ENCODE results near the gene NAAA.

GRCh38 chr4:75867130-75867529 lies 73.7 kb downstream of the NAAA start:
- TF ChIP-seq ZNF124 (CRISPR knock-in tag; IDR thresholded peaks at IDR 0.05), result no peak
- TF ChIP-seq ZNF253 (CRISPR knock-in tag; conservative IDR thresholded peaks at IDR 0.05), result no peak
- TF ChIP-seq ZSCAN29 (IDR thresholded peaks at IDR 0.05), result no peak
- no peak for TF ChIP-seq TBL1XR1 (IDR thresholded peaks at IDR 0.05; ENCODE audit: low read length in 2 of 2)
- no peak for TF ChIP-seq CEBPZ (IDR thresholded peaks at IDR 0.05; ENCODE audit: borderline replicate concordance, low read depth, low read length)
- TF ChIP-seq HDAC6 (IDR thresholded peaks at IDR 0.05; ENCODE audit: low read depth, low read length), result no peak
- TF ChIP-seq MGA (IDR thresholded peaks at IDR 0.05), result no peak
- no peak for TF ChIP-seq FOSL1 (tag; conservative IDR thresholded peaks at IDR 0.05)
- TF ChIP-seq EZH2 (IDR thresholded peaks at IDR 0.05; ENCODE audit: borderline replicate concordance, low read depth, low read length), result no peak
- no peak for TF ChIP-seq CTCF (IDR thresholded peaks at IDR 0.05 in 2 of 3, conservative IDR thresholded peaks at IDR 0.05 in 1 of 3; ENCODE audit: insufficient read depth in 2 of 3, low read depth in 1 of 3, low read length in 3 of 3)
- no peak for TF ChIP-seq POLR3A (IDR thresholded peaks at IDR 0.05; ENCODE audit: borderline replicate concordance, extremely low read depth, insufficient read depth, insufficient read length)
- no peak for TF ChIP-seq TAF1 (IDR thresholded peaks at IDR 0.05; ENCODE audit: control insufficient read depth, extremely low read depth, insufficient read depth, low read length, severe bottlenecking)
- no peak for TF ChIP-seq HMGN3 (IDR thresholded peaks at IDR 0.05; ENCODE audit: borderline replicate concordance, extremely low read depth, insufficient read length, low read depth, low read length)

Data from K562 (cell line).